Suppressor macrophage (primary cell): Measurements from ENCODE around the gene MYH11.
A peak's percentile ranks its signal among the peaks of the same experiment; 100 is the strongest.
"Not testable (repeated sequence)": the region's sequence is repeated elsewhere in the genome, so short reads cannot be mapped to it uniquely, and the experiment has no call there.

Experiments
- DNase-seq, 4 experiments: peaks; one replicate each; pipeline ENCODE4 v3.0.0-alpha.2; 2020 to 2022

Gene MYH11

GRCh38 chr16:15809297-15809696, 47.5 kb downstream of the MYH11 start:
- not testable (repeated sequence) for DNase-seq

GRCh38 chr16:15808071-15808470, 48.8 kb downstream of the MYH11 start:
- no peak for DNase-seq

GRCh38 chr16:15807603-15808009, 49.2 kb downstream of the MYH11 start:
- no peak for DNase-seq

GRCh38 chr16:15803618-15804017, 53.2 kb downstream of the MYH11 start:
- no peak for DNase-seq

GRCh38 chr16:15799851-15800495, 56.9 kb downstream of the MYH11 start:
- DNase-seq: no peak

DNA sequence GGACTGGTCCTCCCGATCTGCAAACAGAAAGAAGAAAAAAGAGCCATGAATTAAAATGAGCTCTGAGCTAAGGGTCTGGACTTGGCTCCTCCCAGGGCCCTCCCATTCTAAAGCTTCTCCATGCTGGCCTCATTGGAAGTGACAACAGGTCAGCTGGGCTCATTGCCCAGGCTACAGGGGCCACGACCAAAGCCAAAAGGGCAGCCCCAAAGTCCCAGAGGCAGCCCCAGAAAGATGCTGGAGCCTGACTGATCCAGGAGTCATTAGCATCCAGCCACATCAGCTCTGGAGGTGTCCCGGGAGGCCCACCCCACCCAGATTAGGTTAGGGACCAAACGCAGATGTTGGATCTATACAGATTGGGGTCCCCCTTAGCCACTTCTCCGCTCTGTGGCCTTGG, 58.2 kb downstream of the MYH11 start:
- DNase-seq: no peak

DNA sequence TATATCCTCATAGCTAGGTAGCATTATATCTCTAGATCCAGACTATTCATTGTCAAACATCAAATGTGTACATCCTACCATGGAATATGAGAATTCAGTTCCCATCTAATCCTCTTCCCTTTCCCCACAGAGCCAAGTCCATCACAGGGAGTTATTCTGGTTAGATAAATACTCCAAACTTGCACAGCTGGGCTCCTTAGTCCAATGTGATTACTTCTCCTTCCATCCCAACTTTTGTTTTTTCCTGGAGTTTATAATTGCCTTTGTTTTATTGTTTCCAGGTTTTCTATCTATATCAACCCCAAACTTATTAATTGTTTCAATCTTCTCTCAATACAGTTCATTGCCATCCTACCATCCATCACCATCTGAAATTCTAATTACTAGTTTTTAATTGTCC, 59.9 kb downstream of the MYH11 start:
- no peak for DNase-seq

DNA sequence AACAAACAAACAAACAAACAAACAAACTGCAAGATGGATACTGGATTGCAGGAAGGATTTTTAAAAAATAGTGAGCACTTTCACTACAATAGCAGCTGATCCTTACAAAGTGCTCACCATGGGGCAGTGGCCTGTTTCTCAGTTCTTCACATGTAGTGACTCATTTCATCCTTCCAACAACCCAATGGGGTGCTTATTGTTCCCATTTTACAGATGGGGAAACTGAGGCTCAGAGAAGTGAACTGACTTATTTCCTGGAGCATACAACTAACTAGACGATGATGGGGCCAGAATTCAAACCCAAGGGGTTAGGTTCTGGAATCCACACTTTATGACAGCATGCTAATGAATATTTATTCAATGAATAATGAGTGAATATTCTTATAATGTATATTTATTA, 61.2 kb downstream of the MYH11 start:
- DNase-seq: no peak

DNA sequence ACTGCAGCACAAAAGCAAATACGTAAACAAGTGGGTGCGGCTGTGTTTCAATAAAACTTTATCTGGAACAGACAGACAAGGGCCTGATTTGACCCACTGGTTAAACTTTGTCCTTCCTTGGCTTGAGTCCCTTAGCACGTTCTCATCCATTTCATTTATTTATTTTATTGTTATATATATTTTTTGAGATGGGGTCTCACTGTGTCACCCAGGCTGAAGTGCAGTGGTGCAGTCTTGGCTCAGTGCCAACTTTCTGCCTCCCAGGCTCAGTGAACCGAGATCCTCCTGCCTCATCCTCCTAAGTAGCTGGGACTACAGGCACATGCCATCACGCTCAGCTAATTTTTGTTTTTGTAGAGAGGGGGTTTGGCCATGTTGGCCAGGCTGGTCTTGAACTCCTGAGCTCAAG, 64.3 kb downstream of the MYH11 start:
- DNase-seq: no peak

GRCh38 chr16:15790458-15790857, 66.4 kb downstream of the MYH11 start:
- DNase-seq: no peak

GRCh38 chr16:15789816-15790215, 67.0 kb downstream of the MYH11 start:
- not testable (repeated sequence) for DNase-seq

GRCh38 chr16:15788846-15789239, 68.0 kb downstream of the MYH11 start:
- no peak for DNase-seq

DNA sequence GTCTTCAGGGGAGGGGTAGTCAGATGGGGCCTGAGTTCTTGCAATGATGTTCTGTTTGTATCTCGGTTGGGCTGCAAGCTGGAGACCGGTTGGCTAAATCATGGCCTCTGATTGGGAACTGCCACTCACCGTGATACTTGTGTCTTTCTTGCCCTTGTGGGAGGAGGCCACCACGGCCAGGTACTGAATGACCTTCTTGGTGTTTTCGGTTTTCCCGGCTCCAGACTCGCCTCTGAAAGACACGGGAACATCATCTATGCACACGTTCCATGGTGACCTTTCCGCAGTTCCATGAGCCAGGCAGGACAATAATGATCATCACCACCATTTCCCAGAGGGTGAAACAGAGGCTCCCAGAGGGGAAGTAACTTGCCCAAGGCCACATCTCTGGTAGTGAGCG, 70.3 kb downstream of the MYH11 start:
- no peak for DNase-seq

DNA sequence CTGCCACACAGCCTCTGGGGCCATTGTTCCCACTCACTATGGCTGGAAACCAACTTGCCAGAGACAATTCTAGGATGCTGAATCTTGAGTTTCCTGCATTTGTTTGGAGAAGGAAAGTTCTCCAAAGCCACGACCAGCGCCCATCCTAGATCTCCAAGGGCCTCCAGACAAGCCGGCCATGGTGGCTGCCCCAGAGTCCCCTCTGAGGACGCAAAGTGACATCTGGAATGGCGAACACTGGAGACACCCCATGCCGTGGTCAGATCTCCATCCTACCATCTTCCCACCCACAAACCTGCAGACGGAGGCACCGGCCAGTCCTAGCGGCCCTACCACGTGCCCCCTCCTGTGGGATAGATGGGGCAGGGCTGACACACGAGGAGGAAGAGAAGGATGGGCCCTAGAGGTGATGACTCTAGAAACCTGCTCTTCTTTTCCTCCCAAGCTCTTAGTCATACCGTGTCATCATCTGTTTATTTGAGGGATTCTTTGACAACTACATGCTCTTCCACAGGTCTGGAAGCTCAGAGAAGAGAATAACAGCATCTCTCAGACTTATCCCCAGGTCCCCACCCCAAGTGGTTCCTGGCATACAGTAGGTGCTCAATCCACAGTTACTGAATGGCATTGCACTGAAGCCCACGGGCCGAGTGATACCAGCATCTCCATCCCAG, 71.3 kb downstream of the MYH11 start:
- no peak for DNase-seq

DNA sequence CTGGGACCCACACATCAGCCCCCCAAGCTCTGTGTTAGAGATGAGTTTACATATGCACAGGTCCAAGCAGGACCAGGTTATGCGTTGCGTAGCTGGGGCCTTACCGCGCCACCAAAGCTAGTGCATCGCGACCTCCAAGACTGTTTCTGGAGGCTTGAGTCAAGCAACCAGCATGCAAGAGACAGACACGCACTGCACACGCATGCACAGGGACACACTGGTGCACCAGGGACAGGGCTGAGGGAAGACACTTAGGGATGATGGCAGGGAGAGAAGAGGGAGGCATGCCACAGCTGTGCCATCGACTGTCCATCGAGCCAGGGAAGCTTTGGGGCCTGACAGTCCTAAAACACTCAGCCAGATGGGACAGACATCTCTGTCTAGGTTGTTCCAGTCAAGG, 72.8 kb downstream of the MYH11 start:
- DNase-seq: no peak

- peak in 1 of 4 experiments; percentile 15 for DNase-seq
Observed at GRCh38 chr16:15782573-15783365, 74.1 kb downstream of the MYH11 start.

- DNase-seq: no peak
Observed at GRCh38 chr16:15781650-15782049, 75.2 kb downstream of the MYH11 start.

DNA sequence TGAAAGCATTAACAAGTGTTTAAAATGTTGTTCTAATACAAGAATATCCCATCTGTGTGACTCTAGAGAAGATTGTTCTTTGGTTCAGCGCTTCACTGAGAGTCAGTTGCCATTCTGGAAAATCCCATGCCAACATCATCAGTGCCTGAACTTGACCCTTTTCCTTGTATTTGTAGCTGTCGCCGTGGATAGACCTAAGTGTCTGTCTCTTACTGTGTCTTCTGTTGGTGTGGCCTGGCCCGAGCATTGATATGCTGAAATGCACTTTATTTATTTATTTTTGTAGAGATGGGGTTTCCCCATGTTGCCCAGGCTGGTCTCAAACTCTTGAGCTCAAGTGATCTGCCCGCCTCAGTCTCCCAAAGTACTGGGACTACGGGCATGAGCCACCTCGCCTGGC, 76.0 kb downstream of the MYH11 start:
- DNase-seq: no peak

- no peak for DNase-seq
Observed at GRCh38 chr16:15779664-15780351, 77.0 kb downstream of the MYH11 start.

GRCh38 chr16:15778999-15779614, 77.7 kb downstream of the MYH11 start:
- no peak for DNase-seq

DNA sequence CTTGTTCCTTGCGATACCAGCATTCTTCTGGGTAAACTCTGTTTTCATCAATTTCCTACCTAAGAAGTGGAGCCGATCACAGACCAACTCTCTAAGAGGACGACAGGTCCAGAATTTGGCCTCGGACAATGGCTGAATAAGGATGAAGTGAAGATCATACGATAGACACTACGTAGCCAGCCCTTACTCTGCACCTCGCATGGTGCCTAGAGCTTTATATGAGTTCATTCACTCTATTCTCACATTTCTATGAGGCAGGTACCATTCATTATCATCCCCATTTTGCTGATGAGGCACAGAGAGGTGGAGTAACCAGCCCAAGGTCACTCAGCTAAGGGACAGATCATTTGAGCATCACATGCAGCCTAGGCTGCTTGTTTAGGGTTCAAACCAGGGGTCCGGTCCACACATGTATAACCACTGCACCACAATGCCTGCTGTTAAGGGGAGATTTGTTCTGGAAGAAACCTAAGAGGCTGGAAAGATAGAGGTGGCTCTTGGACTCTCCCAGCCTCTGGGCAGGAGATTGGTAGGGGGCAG, 78.6 kb downstream of the MYH11 start:
- DNase-seq: no peak

DNA sequence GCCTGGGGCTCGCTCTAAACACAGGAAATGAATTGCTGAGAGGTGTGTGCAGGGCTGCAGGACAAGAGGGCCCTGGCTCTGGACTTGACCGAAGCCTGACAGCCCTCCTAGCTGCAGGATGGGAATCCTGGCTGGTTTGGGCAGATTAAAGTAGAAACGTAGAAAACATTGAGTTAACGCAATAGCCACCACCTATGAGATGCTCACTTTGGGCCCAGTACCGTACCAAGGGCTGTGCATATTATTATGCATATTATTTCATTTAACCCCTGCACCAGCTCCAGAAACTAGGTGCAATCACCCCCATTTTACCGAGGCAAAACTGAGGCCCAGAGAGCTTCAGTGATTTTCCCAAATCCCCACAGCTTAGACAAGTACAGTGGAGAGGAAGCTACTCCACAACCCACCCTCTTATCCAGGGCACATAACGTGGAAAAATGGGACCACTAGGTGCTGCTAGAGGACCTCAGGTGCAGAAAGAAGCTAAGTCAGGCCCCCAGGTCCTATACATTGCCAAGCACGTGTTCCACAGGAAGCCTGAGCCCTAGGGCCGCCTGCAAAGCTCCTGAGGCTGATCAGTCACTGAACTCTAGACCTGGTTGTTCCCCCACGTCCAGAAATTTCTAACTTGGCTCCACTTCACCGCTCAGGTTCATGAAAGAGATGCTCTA, 79.2 kb downstream of the MYH11 start:
- DNase-seq: peak; percentile 3 to 35 (median 14)
